Keratinocyte (primary cell): ENCODE data around the gene ARFGEF3. TPM values are rescaled to one million over a fixed set of nuclear protein-coding genes. Genes with fewer than 3 reads are reported as not detected.

Source experiments
- DNase-seq: peaks from one replicate; pipeline ENCODE4 v3.0.0-alpha.2; 2011; ENCODE audit warnings: low read depth, missing footprints, low spot score
- FAIRE-seq: peaks from 2 replicates; lab custom pipeline; 2011; peaks lifted over from hg19 to GRCh38; lab: Jason Lieb, UNC
- H2AFZ ChIP-seq: 2 replicates; pipeline ENCODE4 v1.6.0; 2012; ENCODE audit warnings: low read length, control low read depth, inconsistent platforms; ENCODE audit not compliant: control insufficient read depth
- H3K27ac ChIP-seq: 2 replicates; pipeline ENCODE4 v1.5.1; 2011; ENCODE audit warnings: low read length; ENCODE audit not compliant: control insufficient read depth, insufficient read depth
- H3K27me3 ChIP-seq: 3 replicates; pipeline ENCODE4 v1.6.0; 2011; ENCODE audit warnings: low read length; ENCODE audit not compliant: control insufficient read depth, insufficient read depth; ENCODE audit errors: extremely low read depth
- H3K36me3 ChIP-seq, 2 experiments: 2 replicates in 1 of 2; 3 replicates in 1 of 2; pipeline ENCODE4 v1.5.1; 2011; ENCODE audit warnings: low read length in 2 of 2, mild to moderate bottlenecking in 1 of 2; ENCODE audit not compliant: control insufficient read depth in 2 of 2, insufficient read depth in 2 of 2; ENCODE audit errors: extremely low read depth in 1 of 2
- H3K4me1 ChIP-seq: 3 replicates; pipeline ENCODE4 v1.5.1; 2011; ENCODE audit warnings: low read length; ENCODE audit not compliant: control insufficient read depth, insufficient read depth; ENCODE audit errors: extremely low read depth
- H3K4me2 ChIP-seq: 3 replicates; pipeline ENCODE4 v1.6.0; 2011; ENCODE audit warnings: low read depth, low read length; ENCODE audit not compliant: control insufficient read depth, insufficient read depth; ENCODE audit errors: extremely low read depth
- H3K4me3 ChIP-seq, 3 experiments: fragments of 200-600 bp in 1 of 3; sonication (generic) in 1 of 3; 2 replicates in 2 of 3; 3 replicates in 1 of 3; pipeline ENCODE4 v1.5.1; 2011 to 2016; ENCODE audit warnings: low read length in 3 of 3, mild to moderate bottlenecking in 3 of 3, control low read depth in 2 of 3, inconsistent platforms in 1 of 3, low read depth in 1 of 3, mixed read lengths in 1 of 3, mixed run types in 1 of 3, moderate library complexity in 1 of 3; ENCODE audit not compliant: control insufficient read depth in 2 of 3, insufficient read depth in 2 of 3; ENCODE audit errors: extremely low read depth in 1 of 3
- H3K79me2 ChIP-seq: 2 replicates; pipeline ENCODE4 v1.6.0; 2012; ENCODE audit warnings: low read length; ENCODE audit not compliant: control insufficient read depth, insufficient read depth
- H3K9ac ChIP-seq: 3 replicates; pipeline ENCODE4 v1.6.0; 2011; ENCODE audit warnings: low read length; ENCODE audit not compliant: control insufficient read depth, insufficient read depth; ENCODE audit errors: extremely low read depth
- H3K9me1 ChIP-seq: 3 replicates; pipeline ENCODE4 v1.6.0; 2011; ENCODE audit warnings: low read length; ENCODE audit not compliant: control insufficient read depth, insufficient read depth; ENCODE audit errors: extremely low read depth
- H3K9me3 ChIP-seq: 2 replicates; pipeline ENCODE4 v1.5.1; 2012; ENCODE audit warnings: low read depth, low read length; ENCODE audit not compliant: control insufficient read depth
- H4K20me1 ChIP-seq: 3 replicates; pipeline ENCODE4 v1.6.0; 2011; ENCODE audit warnings: low read length; ENCODE audit not compliant: control insufficient read depth, insufficient read depth; ENCODE audit errors: extremely low read depth
- CTCF ChIP-seq, 3 experiments: IDR thresholded peaks in 1 of 3; conservative IDR thresholded peaks in 1 of 3; optimal IDR thresholded peaks in 1 of 3; 2 replicates in 2 of 3; 3 replicates in 1 of 3; pipeline versions ENCODE3 to v1.5.1; 2011; ENCODE audit warnings: low read length in 3 of 3, mild to moderate bottlenecking in 3 of 3, moderate library complexity in 2 of 3, control low read depth in 1 of 3, inconsistent platforms in 1 of 3; ENCODE audit not compliant: insufficient read depth in 2 of 3; ENCODE audit errors: extremely low read depth in 1 of 3
- EZH2 ChIP-seq: IDR thresholded peaks from one replicate; pipeline ENCODE4 v1.6.1; 2012; ENCODE audit warnings: inconsistent platforms, mild to moderate bottlenecking, low read length, moderate library complexity
- dilution Hi-C: fragments of 300-500 bp; cut with MboI; formaldehyde crosslinking; loops from one replicate; pipeline ENCODE4 v1.7.0; 2020; ENCODE audit warnings: low sequenced_read_pairs; ENCODE audit not compliant: extremely low pct_ligation_motif_present
- polyA plus RNA-seq, 5 experiments: library from polyadenylated mRNA; depleted of rRNA in 3 of 5; stranded (reverse) in 3 of 5; stranded (forward) in 1 of 5; unstranded in 1 of 5; fragments of >200 nt; gene quantifications; 1 replicate in 1 of 5; 2 replicates in 3 of 5; 3 replicates in 1 of 5; pipeline versions ENCODE4 v1.2.1 to v1.2.3, GENCODE V29; 2011 to 2012; ENCODE audit warnings: missing spikeins in 2 of 5, low read depth in 1 of 5, low replicate concordance in 1 of 5

ARFGEF3 gene
- polyA plus RNA-seq, 1 donor (not counting 4 experiments of a cell fraction or from before 2014, with no cell fraction given) = 0.09 TPM

- H3K27ac ChIP-seq = no peak overlapping the region
- H3K27me3 ChIP-seq = no peaks in the 10 kb centered on the region
- H3K9me3 ChIP-seq = no peaks in the 10 kb centered on the region
- no peaks in the 10 kb centered on the region for H4K20me1 ChIP-seq
- H3K36me3 ChIP-seq = no peaks in the 10 kb centered on the region
- H3K79me2 ChIP-seq = no peaks in the 10 kb centered on the region
- TF ChIP-seq CTCF (optimal IDR thresholded peaks at IDR 0.05 in 1 of 3, IDR thresholded peaks at IDR 0.05 in 1 of 3, conservative IDR thresholded peaks at IDR 0.05 in 1 of 3; ENCODE audit: extremely low read depth in 1 of 3, insufficient read depth in 2 of 3, low read length in 3 of 3) (no peak), EZH2 (no peak)
- no peak overlapping the region for H2AFZ ChIP-seq
- dilution Hi-C loops = no loop called here
- H3K4me3 ChIP-seq = no peak overlapping the region
- H3K9ac ChIP-seq = no peak overlapping the region
- DNase-seq (no peak), FAIRE-seq (no peak)
- no peak overlapping the region for H3K4me2 ChIP-seq
- H3K9me1 ChIP-seq = no peaks in the 10 kb centered on the region
- no peaks in the 10 kb centered on the region for H3K4me1 ChIP-seq
Measured at GRCh38 chr6:138227316-138227781, 65.6 kb downstream of the ARFGEF3 start.

DNA sequence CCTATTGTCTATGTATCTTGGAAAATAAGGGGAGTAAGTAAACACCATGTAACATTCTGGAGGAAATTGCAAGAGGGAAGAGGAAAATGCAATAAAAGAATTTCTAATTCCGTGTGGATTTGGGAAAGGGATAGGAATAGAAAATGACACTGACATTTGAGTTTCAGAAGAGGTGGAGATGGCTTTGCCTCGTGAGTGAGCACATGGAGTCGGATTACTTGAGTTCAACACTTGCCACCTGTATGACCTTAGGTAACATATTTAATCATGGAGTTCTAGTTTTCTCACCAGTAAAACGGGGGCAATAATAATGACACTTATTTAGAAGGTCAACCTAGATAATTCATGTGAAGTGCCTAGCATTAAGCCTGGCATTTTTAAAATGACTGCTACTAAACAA is 67.3 kb downstream of the ARFGEF3 start:
- Histone ChIP-seq H3K27ac (no peak overlapping the region), H3K4me2 (no peak overlapping the region), H3K4me1 (no peaks in the 10 kb centered on the region), H2AFZ (no peak overlapping the region), H4K20me1 (no peaks in the 10 kb centered on the region), H3K79me2 (no peaks in the 10 kb centered on the region), H3K27me3 (no peaks in the 10 kb centered on the region), H3K9ac (no peak overlapping the region), H3K4me3 (no peak overlapping the region), H3K36me3 (no peaks in the 10 kb centered on the region), H3K9me1 (no peaks in the 10 kb centered on the region), H3K9me3 (no peaks in the 10 kb centered on the region)
- FAIRE-seq (no peak), DNase-seq (no peak)
- dilution Hi-C loops = no loop called here
- TF ChIP-seq EZH2 = no peak
- TF ChIP-seq CTCF (optimal IDR thresholded peaks at IDR 0.05 in 1 of 3, IDR thresholded peaks at IDR 0.05 in 1 of 3, conservative IDR thresholded peaks at IDR 0.05 in 1 of 3; ENCODE audit: extremely low read depth in 1 of 3, insufficient read depth in 2 of 3, low read length in 3 of 3) = no peak
